NCI-H146 treated with DMSO at 0.1 percent for 48 hours (cell line): ENCODE measurements around the gene PTPRF.

Experiments used
- DNase-seq: peaks from one replicate; lab custom pipeline; 2025; ENCODE audit not compliant: unreplicated experiment; lab: John Stamatoyannopoulos, UW

Gene PTPRF

GRCh38 chr1:43512681-43513080, 18.0 kb upstream of the PTPRF start:
- no peak for DNase-seq

- DNase-seq, result no peak
Measured at GRCh38 chr1:43513471-43514173, 17.1 kb upstream of the PTPRF start.

GRCh38 chr1:43518935-43519686, 11.6 kb upstream of the PTPRF start:
- no peak for DNase-seq

- no peak for DNase-seq
Measured at GRCh38 chr1:43520100-43520778, 10.4 kb upstream of the PTPRF start.

- DNase-seq, result no peak
Measured at GRCh38 chr1:43521078-43521477, 9.6 kb upstream of the PTPRF start.

- DNase-seq, result no peak
Measured at GRCh38 chr1:43521756-43522155, 8.9 kb upstream of the PTPRF start.

- no peak for DNase-seq
Measured at GRCh38 chr1:43522431-43522775, 8.3 kb upstream of the PTPRF start.

- no peak for DNase-seq
Measured at GRCh38 chr1:43522776-43523480, 7.8 kb upstream of the PTPRF start.

GRCh38 chr1:43524804-43525203, 5.9 kb upstream of the PTPRF start:
- no peak for DNase-seq

- no peak for DNase-seq
Measured at GRCh38 chr1:43526002-43526401, 4.7 kb upstream of the PTPRF start.

GRCh38 chr1:43527111-43527878, 3.4 kb upstream of the PTPRF start:
- DNase-seq, result no peak

GRCh38 chr1:43529206-43529731, 1.4 kb upstream of the PTPRF start:
- peak; percentile 17 for DNase-seq

GRCh38 chr1:43531107-43531905, 623 bp downstream of the PTPRF start:
- DNase-seq, result no peak

- DNase-seq, result no peak
Measured at GRCh38 chr1:43531906-43532584, 1.4 kb downstream of the PTPRF start.

GRCh38 chr1:43532716-43533115, 2.0 kb downstream of the PTPRF start:
- no peak for DNase-seq

GRCh38 chr1:43533584-43533983, 2.9 kb downstream of the PTPRF start:
- no peak for DNase-seq

GRCh38 chr1:43534256-43534655, 3.6 kb downstream of the PTPRF start:
- no peak for DNase-seq

GRCh38 chr1:43536196-43536863, 5.6 kb downstream of the PTPRF start:
- DNase-seq, result no peak
